GM12865 (cell line): Measurements from ENCODE around the gene R3HDML.

Experiments used
- DNase-seq: peaks from one replicate; pipeline ENCODE4 v3.0.0; 2010; ENCODE audit warnings: low read depth
- H3K4me3 ChIP-seq: 2 replicates; pipeline ENCODE4 v1.5.1; 2011; ENCODE audit warnings: mild to moderate bottlenecking, low read depth, low read length, control low read depth
- TF ChIP-seq, protein P1 (sequence below): IDR thresholded peaks from 2 replicates; pipeline ENCODE4 v1.5.1; 2011; ENCODE audit warnings: low read length, control low read depth, low read depth, inconsistent platforms; ENCODE audit not compliant: insufficient read depth; ENCODE audit errors: missing control alignments

Gene R3HDML

GRCh38 chr20:44355498-44356352 is 18.9 kb downstream of the R3HDML start, which contains the start of gene HNF4A:
Gene HNF4A (plus strand): TSS chr20:44355699. CDS start chr20:44355805, 106 bp downstream.
- TF ChIP-seq, protein P1, sequence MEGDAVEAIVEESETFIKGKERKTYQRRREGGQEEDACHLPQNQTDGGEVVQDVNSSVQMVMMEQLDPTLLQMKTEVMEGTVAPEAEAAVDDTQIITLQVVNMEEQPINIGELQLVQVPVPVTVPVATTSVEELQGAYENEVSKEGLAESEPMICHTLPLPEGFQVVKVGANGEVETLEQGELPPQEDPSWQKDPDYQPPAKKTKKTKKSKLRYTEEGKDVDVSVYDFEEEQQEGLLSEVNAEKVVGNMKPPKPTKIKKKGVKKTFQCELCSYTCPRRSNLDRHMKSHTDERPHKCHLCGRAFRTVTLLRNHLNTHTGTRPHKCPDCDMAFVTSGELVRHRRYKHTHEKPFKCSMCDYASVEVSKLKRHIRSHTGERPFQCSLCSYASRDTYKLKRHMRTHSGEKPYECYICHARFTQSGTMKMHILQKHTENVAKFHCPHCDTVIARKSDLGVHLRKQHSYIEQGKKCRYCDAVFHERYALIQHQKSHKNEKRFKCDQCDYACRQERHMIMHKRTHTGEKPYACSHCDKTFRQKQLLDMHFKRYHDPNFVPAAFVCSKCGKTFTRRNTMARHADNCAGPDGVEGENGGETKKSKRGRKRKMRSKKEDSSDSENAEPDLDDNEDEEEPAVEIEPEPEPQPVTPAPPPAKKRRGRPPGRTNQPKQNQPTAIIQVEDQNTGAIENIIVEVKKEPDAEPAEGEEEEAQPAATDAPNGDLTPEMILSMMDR, result no peak
- DNase-seq, result no peak
- H3K4me3 ChIP-seq, result no peak within 1 kb of the TSS

DNA sequence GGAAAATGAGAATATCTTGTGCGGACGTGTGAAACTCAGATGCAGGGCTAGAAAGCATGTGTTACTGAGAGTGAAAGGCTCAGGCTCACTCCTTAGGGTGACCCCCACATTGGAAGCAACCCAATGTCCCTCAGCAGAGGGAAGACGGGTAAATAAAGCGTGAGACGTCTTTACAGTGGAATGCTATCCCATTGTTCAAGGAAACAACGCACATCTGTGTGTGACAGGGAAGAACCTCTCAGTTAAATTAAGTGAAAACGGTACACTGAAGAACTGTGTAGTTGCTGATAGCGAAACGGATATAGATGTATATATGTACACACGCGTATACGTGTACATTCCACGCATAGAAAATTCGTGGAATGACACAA is 19.5 kb downstream of the R3HDML start:
- TF ChIP-seq, protein P1, result no peak
- DNase-seq, result no peak
- no peak overlapping the region for H3K4me3 ChIP-seq

DNA sequence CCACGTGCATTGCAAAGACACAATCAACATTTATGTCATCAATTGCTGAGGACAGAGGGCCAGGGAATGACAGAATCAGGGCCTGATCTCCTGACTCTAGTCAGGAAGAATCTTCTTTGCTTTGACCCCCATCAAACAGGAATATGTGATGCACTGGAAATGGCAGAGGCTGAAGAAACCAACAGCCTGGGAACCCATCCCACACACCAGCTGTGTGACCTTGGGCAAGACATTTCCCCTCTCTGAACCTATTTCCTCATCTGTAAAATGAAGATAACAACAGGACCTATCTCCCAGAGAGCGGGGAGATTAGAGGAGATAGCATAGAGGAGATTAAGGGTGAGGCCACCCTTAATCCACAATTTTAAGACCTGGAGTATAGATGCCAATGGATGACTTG is 20.2 kb downstream of the R3HDML start:
- TF ChIP-seq, protein P1, result no peak
- DNase-seq, result no peak
- H3K4me3 ChIP-seq, result no peak overlapping the region

GRCh38 chr20:44357555-44358125 is 20.8 kb downstream of the R3HDML start:
- H3K4me3 ChIP-seq, result no peak overlapping the region
- peak; percentile 24 for DNase-seq
- TF ChIP-seq, protein P1, result no peak

DNA sequence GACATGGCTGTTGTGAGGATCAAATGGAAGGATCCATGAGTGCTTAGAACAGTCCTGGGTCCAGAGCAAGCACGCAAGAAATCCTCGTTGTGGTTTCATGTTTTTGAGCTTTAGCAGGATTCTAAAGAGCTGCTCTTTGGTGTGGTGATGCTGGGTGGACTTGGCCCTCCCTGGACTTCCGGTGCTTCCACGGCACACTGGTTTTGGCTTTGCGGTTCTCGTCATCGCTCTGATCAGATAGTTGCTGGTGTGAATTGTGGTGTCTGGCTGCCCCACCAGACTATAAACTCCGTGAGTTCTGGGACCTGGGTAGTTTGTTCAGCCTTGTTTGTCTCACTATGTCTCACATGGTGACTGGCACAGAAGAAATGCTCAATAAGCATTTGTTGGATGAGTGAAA is 21.9 kb downstream of the R3HDML start:
- DNase-seq, result peak; percentile 58

DNA sequence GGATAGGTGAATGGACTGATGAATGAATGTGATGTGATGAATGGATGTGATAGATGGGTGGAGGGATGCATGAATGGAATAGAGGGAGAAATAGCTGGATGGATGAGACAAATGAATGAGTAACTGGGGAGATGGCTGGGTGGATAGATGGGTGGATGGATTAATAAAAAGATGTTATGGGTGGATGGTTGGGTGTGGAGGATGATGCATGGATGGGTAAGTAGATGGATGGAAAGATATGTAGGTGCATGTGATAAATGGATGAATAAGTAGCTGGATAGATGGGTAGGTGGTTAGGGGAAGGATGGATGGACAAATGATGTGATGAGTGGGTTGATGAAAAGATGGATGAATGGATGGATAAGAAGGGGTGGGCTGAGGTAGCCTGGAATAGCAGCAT is 23.4 kb downstream of the R3HDML start:
- TF ChIP-seq, protein P1, result no peak
- no peak overlapping the region for H3K4me3 ChIP-seq
- DNase-seq, result no peak

More for the DNA sequence above, 21.9 kb downstream of the R3HDML start:
- TF ChIP-seq, protein P1, result no peak
- H3K4me3 ChIP-seq, result no peak overlapping the region
